ENCODE results near the gene CCNG2.

The CCNG2 gene

GRCh38 chr4:77153006-77153405 is 4.0 kb upstream of the CCNG2 start:
- Histone ChIP-seq H3K9me3 (no peaks in the 10 kb centered on the region), H3K4me3 (ENCODE audit: low read depth in 1 of 2, low read length in 1 of 2) (no peak overlapping the region), H3K27ac (peak overlapping the region; percentile 37), H3K4me1 (ENCODE audit: control insufficient read depth in 1 of 2, insufficient read depth in 1 of 2, low read depth in 1 of 2, low read length in 1 of 2) (peaks cover 29 to 39% of the 10 kb centered on the region in 2 experiments), H3K27me3 (no peaks in the 10 kb centered on the region), H3K36me3 (no peaks in the 10 kb centered on the region)
- TF ChIP-seq CTCF (IDR thresholded peaks at IDR 0.05): no peak

GRCh38 chr4:77154065-77154464 is 2.9 kb upstream of the CCNG2 start:
- H3K27me3 ChIP-seq: no peaks in the 10 kb centered on the region
- no peaks in the 10 kb centered on the region for H3K9me3 ChIP-seq
- peak overlapping the region; percentile 37 for H3K27ac ChIP-seq
- no peak for TF ChIP-seq CTCF (IDR thresholded peaks at IDR 0.05)
- no peak overlapping the region for H3K4me3 ChIP-seq (ENCODE audit: low read depth in 1 of 2, low read length in 1 of 2)
- peaks cover 9% of the 10 kb centered on the region for H3K36me3 ChIP-seq
- H3K4me1 ChIP-seq (ENCODE audit: control insufficient read depth in 1 of 2, insufficient read depth in 1 of 2, low read depth in 1 of 2, low read length in 1 of 2): peaks cover 31 to 37% of the 10 kb centered on the region in 2 experiments

GRCh38 chr4:77154761-77155499 is 2.1 kb upstream of the CCNG2 start:
- no peaks in the 10 kb centered on the region for H3K27me3 ChIP-seq
- peaks cover 18% of the 10 kb centered on the region for H3K36me3 ChIP-seq
- no peaks in the 10 kb centered on the region for H3K9me3 ChIP-seq
- H3K4me3 ChIP-seq (ENCODE audit: low read depth in 1 of 2, low read length in 1 of 2): no peak overlapping the region
- no peak overlapping the region for H3K27ac ChIP-seq
- TF ChIP-seq CTCF (IDR thresholded peaks at IDR 0.05): no peak
- peaks cover 39 to 42% of the 10 kb centered on the region in 2 experiments for H3K4me1 ChIP-seq (ENCODE audit: control insufficient read depth in 1 of 2, insufficient read depth in 1 of 2, low read depth in 1 of 2, low read length in 1 of 2)

GRCh38 chr4:77155631-77156452 is 1.2 kb upstream of the CCNG2 start:
- H3K9me3 ChIP-seq: no peaks in the 10 kb centered on the region
- H3K27me3 ChIP-seq: no peaks in the 10 kb centered on the region
- peak overlapping the region; percentile 99 for H3K4me3 ChIP-seq (ENCODE audit: low read depth in 1 of 2, low read length in 1 of 2)
- peaks cover 41 to 42% of the 10 kb centered on the region in 2 experiments for H3K4me1 ChIP-seq (ENCODE audit: control insufficient read depth in 1 of 2, insufficient read depth in 1 of 2, low read depth in 1 of 2, low read length in 1 of 2)
- H3K36me3 ChIP-seq: peaks cover 27% of the 10 kb centered on the region
- H3K27ac ChIP-seq: peak overlapping the region; percentile 99
- TF ChIP-seq CTCF (IDR thresholded peaks at IDR 0.05): no peak

- Histone ChIP-seq H3K4me1 (ENCODE audit: control insufficient read depth in 1 of 2, insufficient read depth in 1 of 2, low read depth in 1 of 2, low read length in 1 of 2) (peaks cover 41 to 42% of the 10 kb centered on the region in 2 experiments), H3K9me3 (no peaks in the 10 kb centered on the region), H3K36me3 (peaks cover 34% of the 10 kb centered on the region), H3K27me3 (no peaks in the 10 kb centered on the region), H3K27ac (peak overlapping the region; percentile 99), H3K4me3 (ENCODE audit: low read depth in 1 of 2, low read length in 1 of 2) (peak overlapping the region; percentile 99)
- peak; percentile 10 for TF ChIP-seq CTCF (IDR thresholded peaks at IDR 0.05)
Observed at GRCh38 chr4:77156533-77156911, 485 bp upstream of the CCNG2 start.
